Stimulated activated naive CD4-positive, alpha-beta T cell (primary cell): ENCODE data around the gene DAPK1.

Source experiments
- DNase-seq, 6 experiments: peaks; one replicate each; lab custom pipeline; 2025; lab: John Stamatoyannopoulos, UW

Gene DAPK1

DNA sequence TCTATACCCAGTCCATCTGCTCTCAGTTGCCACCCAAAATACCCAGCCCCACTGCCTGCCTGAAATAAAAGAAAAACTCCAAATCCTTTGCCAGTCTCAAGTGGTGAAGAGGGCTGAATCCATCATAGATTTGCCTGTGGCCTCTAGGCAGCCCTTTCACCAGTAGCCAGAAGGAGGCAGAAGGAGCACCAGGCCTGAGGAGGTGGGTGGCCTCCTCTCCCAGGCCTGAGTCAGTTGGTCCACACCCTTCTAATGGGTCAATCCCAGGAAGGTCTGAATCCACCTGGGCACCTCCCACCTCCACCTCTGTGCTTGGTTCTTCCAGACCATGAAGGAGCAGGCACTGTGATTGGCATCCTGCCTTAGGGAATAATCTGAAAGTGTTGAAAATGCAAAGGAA is 97.0 kb downstream of the DAPK1 start:
- no peak for DNase-seq

GRCh38 chr9:87595610-87596009 is 97.9 kb downstream of the DAPK1 start:
- no peak for DNase-seq

- DNase-seq = no peak
Measured at GRCh38 chr9:87596862-87597261, 99.2 kb downstream of the DAPK1 start.

DNA sequence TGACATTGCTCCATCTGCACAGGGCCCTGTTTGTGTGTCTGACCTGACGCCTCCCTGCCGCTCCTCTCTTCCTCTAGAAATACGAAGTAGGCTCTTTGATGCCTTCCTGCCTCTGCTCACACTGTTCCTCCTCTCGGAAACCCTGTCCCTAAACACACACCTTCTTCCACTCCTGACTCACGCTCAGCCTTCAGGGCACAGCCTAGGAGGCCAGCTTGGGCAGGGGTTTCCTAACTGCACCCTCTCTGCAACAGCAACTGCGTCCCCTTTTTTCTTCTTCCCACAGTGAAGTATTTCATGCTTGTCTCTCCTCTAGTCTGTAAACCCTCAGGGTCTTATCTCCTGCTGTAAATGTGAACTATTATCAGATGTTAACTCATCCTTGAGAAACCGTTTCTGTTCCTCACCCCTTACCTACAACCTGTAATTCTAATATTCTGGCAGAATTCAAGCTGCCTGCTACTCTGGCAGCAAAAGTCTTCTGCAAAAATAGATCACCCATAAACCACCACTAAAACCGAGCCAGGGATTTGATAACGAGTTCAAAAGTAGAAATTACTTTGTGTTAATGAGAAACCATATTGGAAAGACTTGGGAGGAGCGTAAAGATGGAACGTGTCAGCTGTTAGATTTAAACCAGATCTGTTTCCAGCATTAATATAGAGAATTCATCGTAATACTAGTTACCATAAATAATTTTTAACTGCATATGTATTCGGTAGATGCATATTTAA is 100.2 kb downstream of the DAPK1 start:
- DNase-seq = no peak

- no peak for DNase-seq
Measured at GRCh38 chr9:87599901-87600610, 102.4 kb downstream of the DAPK1 start.

GRCh38 chr9:87601176-87601575 is 103.5 kb downstream of the DAPK1 start:
- DNase-seq = no peak

- DNase-seq = no peak
Measured at GRCh38 chr9:87601595-87601994, 103.9 kb downstream of the DAPK1 start.

DNA sequence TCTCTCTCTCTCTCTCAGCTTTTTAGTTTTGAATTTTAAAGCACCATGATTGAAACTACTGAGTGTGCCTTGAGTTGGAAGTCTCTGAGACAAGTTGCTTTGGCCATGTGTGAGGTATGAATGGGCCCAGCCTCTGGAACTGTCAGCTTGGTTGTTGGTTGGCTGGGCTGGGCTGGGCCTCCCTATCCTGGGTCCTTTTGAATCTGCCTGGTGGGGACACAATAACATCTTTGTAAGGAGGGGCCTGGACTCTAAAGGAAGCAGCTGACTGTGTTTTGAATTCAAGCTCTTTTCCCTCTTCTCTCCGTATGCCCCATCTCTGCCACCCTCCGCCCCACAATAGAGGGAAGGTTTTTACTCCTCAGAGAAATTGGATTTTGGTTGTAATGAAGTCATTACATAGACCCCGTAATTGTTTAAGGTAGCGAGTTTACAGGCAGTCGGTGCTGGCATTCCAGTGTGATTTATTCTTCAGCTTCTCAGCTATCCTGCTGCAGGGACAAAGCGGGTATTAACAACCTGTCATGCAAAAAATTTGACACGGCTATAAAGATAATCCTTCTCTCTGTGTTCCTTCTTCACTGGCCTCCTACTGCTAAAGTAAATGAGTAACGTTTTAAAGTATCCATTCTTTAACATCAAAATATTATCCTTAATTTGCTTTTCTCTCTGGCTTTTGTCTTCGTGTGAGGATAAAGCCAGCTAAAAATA is 105.4 kb downstream of the DAPK1 start:
- DNase-seq = no peak

DNA sequence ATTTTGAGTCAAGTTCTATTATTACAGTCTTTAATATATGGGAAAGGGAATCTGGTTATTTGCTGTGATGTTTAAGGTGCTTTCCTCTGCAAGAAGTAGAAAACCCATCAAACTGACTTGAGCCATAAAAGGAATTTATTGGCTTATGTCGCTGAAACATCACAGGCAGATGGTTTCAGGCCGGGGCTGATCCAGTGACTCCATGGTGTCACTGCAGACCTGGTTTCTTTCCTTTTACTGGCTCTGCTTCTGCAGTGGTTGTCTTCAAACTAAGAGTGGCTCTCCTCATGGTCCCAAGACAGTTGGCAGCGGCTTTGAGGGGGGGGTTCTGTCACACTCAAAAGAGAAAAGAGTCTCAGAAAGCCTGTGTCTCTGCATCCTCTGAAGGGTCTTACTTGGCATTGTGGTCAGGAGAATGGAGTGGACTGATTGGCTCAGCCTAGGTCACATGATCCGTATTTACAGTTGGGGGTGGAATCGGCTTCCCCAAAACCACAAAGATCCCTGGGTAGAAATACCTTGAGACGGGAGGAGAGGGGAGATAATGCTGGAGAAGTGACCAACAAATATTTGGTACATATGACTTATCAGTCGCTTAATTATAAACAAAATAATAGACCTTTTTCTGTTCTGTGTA is 106.3 kb downstream of the DAPK1 start:
- no peak for DNase-seq

DNA sequence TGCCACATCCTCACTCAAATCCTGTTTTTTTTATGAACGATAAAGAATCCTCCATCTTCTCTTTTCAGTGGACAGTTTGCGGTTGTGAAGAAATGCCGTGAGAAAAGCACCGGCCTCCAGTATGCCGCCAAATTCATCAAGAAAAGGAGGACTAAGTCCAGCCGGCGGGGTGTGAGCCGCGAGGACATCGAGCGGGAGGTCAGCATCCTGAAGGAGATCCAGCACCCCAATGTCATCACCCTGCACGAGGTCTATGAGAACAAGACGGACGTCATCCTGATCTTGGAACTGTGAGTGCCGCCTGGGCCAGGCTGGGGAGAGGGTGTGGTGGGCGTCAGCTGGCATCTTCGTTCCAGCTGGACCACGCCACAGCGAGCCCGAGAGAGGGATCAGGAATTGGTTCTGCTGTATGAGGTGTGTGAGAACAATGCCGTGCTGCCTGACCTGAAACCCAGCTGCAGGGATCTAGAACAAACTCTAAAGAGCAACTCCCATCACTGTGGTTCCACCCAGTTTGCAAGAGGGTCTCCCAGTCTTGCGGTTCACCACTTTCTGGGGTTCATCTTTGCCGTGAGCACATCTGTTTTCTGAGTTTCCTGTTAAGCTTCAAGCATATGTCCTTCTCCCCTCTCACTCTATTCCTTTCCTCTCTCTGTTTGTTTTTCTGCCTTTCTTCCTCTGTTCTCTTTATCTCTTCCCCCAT is 107.4 kb downstream of the DAPK1 start:
- DNase-seq = no peak

DNA sequence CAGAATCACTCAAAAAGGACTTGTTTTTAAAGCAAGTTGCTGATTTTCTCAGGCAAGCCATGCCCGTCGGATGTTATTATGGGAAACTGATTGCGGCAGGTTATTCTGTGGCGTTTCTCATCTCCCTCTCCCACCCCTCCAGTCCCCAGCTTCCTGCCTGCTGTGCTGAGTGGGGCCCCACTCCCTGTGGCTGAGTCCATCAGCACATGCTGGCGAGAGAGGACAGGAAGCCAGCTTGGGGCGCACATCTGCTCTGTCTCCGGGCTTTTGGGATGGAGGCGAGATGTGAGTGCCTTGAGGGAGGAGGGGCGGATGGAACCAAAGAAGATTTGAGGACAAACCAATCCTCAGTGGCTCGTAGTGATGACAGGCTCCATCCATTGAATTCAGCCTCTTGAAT is 108.0 kb downstream of the DAPK1 start:
- no peak for DNase-seq

DNA sequence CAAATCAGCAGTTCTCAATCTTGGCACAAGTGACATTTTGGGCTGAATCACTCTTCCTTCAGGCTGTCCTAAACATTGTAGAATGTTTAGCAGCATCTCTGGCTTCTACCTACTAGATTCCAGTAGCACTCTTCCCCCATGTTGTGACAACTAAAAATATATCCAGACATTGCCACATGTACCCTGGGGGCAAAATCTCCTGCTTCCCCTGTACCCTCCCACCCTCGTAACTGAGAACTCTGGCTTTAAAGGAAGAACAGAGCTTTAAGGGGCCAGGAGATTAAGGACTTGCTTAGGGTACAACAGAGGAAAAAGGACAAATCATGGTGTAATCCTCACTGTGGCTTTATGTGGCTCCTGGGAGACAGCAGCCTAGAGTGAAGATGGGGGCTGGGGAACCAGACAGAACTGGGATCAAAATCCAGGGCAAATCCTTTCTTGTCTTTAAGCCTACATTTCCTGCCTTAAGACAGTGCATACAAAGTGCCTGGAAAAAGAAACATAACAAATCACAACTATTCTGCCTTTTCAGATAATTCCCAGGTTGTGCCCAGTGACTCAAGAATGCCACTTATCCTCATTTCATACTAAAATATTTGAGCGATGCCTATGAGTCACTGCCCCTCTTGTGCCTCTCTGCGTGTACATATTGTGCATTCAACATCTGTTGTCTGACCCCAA is 109.3 kb downstream of the DAPK1 start:
- DNase-seq = no peak

GRCh38 chr9:87607859-87608258 is 110.2 kb downstream of the DAPK1 start:
- no peak for DNase-seq

- DNase-seq = no peak
Measured at GRCh38 chr9:87609002-87609401, 111.3 kb downstream of the DAPK1 start.

- DNase-seq = no peak
Measured at GRCh38 chr9:87609486-87609885, 111.8 kb downstream of the DAPK1 start.

- no peak for DNase-seq
Measured at GRCh38 chr9:87610200-87611155, 112.8 kb downstream of the DAPK1 start.

- no peak for DNase-seq
Measured at GRCh38 chr9:87611776-87612175, 114.1 kb downstream of the DAPK1 start.

DNA sequence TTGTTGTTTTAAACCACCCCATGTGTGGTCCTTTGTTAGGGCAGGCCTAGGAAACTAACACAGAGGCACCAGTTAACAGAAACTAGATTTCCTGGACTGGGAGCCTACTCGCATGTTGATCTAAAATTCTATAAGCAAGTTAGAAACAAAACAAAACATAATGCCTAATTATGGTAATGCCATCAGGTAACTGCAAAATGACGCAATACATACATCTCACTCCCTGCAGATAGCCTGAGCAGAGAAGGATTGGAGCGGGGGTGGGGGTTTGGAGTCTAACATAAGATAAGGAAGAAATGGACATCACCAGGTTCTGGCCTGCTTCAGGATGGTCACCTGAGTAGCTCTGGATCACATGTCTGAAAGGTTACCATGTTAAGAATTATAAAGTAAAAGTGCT is 114.9 kb downstream of the DAPK1 start:
- no peak for DNase-seq

DNA sequence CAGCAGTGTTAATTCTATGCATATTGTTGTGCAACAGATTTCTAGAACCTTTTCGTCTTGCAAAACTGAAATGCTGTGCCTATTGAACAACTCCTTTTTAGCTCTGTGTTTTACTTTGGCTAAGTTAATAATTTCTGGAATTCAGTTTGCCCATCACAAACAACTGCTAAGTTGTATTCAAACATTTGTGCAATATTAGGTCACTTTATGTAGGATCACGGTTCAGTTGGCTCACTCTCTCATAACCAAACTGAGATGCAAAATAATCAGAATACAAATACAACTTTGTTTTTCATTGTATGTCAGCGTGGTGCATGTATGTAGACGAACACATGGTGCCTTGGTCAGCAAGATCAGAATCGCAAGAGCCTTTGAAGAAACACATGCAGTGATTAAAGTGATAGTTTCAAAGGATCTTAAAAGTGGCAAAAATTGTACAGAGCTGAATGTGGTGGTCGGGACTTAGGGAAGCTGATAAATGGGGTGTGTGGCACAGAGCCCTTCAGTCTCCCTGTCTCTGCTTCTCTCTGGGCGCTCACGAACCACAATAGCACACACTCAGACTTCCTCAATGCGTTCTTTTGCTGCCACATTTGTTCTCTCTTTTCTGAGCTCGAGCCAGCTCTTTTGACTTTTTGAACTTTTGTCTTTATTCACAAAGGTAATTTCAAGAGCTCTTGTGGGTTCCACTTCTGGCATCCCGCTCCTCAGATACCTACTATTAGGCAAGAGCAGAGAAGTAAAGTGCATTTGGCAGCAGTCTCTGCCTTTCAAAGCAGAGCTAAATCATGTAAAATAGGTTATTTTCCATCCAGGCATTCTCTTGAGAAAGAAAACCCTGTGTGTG is 115.8 kb downstream of the DAPK1 start:
- DNase-seq = no peak
